T-cell (primary cell): ENCODE data around the gene AHNAK. TPM values are rescaled to one million over a fixed set of nuclear protein-coding genes. Genes with fewer than 3 reads are reported as not detected.

Experiments used
- ATAC-seq, 4 experiments: fragments of 200-7000 bp in 3 of 4; fragments of 150-1000 bp in 1 of 4; cut with Tn5 transposase; replicated peaks in 1 of 4; 1 replicate in 3 of 4; 2 replicates in 1 of 4; pipeline ENCODE4 v1.10.0; 2021; ENCODE audit warnings: moderate library complexity in 3 of 4, mild to moderate bottlenecking in 2 of 4, moderate number of reproducible peaks in 1 of 4
- CTCF ChIA-PET, 2 donors: fragments of 300-600 bp; sonication (Branson Sonifier 250); formaldehyde crosslinking; loops; one replicate each; lab custom pipeline; 2022; ENCODE audit warnings: antibody characterized with exemption in 2 of 2; lab: Charles Lee
- POLR2A ChIA-PET, 2 donors: fragments of 300-600 bp; sonication (Branson Sonifier 250); formaldehyde crosslinking; loops; one replicate each; lab custom pipeline; 2022; ENCODE audit warnings: antibody characterized with exemption in 2 of 2; lab: Charles Lee
- DNase-seq, 35 experiments: peaks; one replicate each; pipeline versions ENCODE4 v3.0.0 to v3.0.0-alpha.2; 2013 to 2023
- H3K27ac ChIP-seq: one replicate; pipeline ENCODE4 v1.5.1; 2013; ENCODE audit warnings: low read length
- H3K27me3 ChIP-seq, 2 experiments: replicated peaks in 1 of 2; 1 replicate in 1 of 2; 2 replicates in 1 of 2; pipeline versions ENCODE4 v1.6.1 to v1.7.0; 2013; ENCODE audit warnings: low read length in 1 of 2, mixed read lengths in 1 of 2; ENCODE audit not compliant: control insufficient read depth in 2 of 2, insufficient read depth in 2 of 2; ENCODE audit errors: extremely low read depth in 1 of 2
- H3K36me3 ChIP-seq, 2 donors: 1 replicate in 1 of 2; 2 replicates in 1 of 2; pipeline versions ENCODE4 v1.6.1 to v1.7.0; 2013; ENCODE audit warnings: low read length in 1 of 2; ENCODE audit not compliant: control insufficient read depth in 2 of 2, insufficient read depth in 1 of 2; ENCODE audit errors: extremely low read depth in 1 of 2
- H3K4me1 ChIP-seq, 2 experiments: 1 replicate in 1 of 2; 2 replicates in 1 of 2; pipeline versions ENCODE4 v1.6.1 to v1.7.0; 2013; ENCODE audit warnings: low read length in 2 of 2, mixed read lengths in 1 of 2; ENCODE audit not compliant: insufficient read depth in 2 of 2, control insufficient read depth in 1 of 2; ENCODE audit errors: extremely low read depth in 1 of 2
- H3K4me3 ChIP-seq, 2 donors: 1 replicate in 1 of 2; 2 replicates in 1 of 2; pipeline versions ENCODE4 v1.5.1 to v1.7.0; 2013; ENCODE audit warnings: mild to moderate bottlenecking in 2 of 2, low read length in 1 of 2, moderate library complexity in 1 of 2; ENCODE audit not compliant: control insufficient read depth in 1 of 2; ENCODE audit errors: extremely low read depth in 1 of 2
- H3K9me3 ChIP-seq: 2 replicates; pipeline ENCODE4 v1.7.0; 2013
- H3K27ac Mint-ChIP-seq, 2 donors: one replicate each; pipeline ENCODE4 v1.8.0; 2020 to 2021; ENCODE audit warnings: mild to moderate bottlenecking in 2 of 2, mixed read lengths in 2 of 2
- H3K27me3 Mint-ChIP-seq, 2 donors: one replicate each; pipeline ENCODE4 v1.8.0; 2021 to 2022; ENCODE audit warnings: mixed read lengths in 2 of 2
- H3K36me3 Mint-ChIP-seq: one replicate; pipeline ENCODE4 v1.8.0; 2021; ENCODE audit warnings: mixed read lengths
- H3K4me1 Mint-ChIP-seq, 3 donors: one replicate each; pipeline ENCODE4 v1.8.0; 2020 to 2022; ENCODE audit warnings: mixed read lengths in 3 of 3, mild to moderate bottlenecking in 1 of 3
- H3K4me3 Mint-ChIP-seq, 3 donors: one replicate each; pipeline ENCODE4 v1.8.0; 2020 to 2022; ENCODE audit warnings: mild to moderate bottlenecking in 3 of 3, mixed read lengths in 3 of 3, moderate library complexity in 3 of 3
- H3K9me3 Mint-ChIP-seq, 3 donors: one replicate each; pipeline ENCODE4 v1.8.0; 2020 to 2022; ENCODE audit warnings: mixed read lengths in 3 of 3
- WGBS: methylation state at CpG from one replicate; pipeline ENCODE4 v1.1.5; 2013; ENCODE audit warnings: missing lambda C conversion rate; ENCODE audit not compliant: insufficient coverage; 5-methylcytosine and 5-hydroxymethylcytosine counted together
- total RNA-seq, 35 experiments: library from RNA in 6 of 35; stranded (reverse) in 6 of 35; fragments of 120-200 nt in 1 of 35; gene quantifications; one replicate each; pipeline versions ENCODE4 v1.2.1 to v1.2.4 and lab custom pipeline; 2013 to 2026

The AHNAK gene
- total RNA-seq, 5 donors from 2014 or later (not counting 1 experiment from before 2014, with no cell fraction given), result 267 to 636 (median 395) TPM

GRCh38 chr11:62418733-62419132, 127.9 kb downstream of the AHNAK start, which contains the start of gene SCGB1A1:
TSS of gene SCGB1A1 (plus strand) at chr11:62419033. CDS start at chr11:62419096, 63 bp downstream.
- no peak for ATAC-seq
- ChIA-PET CTCF (no interaction called here), POLR2A (no interaction called here)
- Histone ChIP-seq H3K27ac (no peak within 1 kb of the TSS), H3K4me3 (no peak within 1 kb of the TSS), H3K9me3 (no peaks in the 10 kb centered on the region), H3K4me1 (no peaks in the 10 kb centered on the region), H3K36me3 (no peaks in the 10 kb centered on the region), H3K27me3 (peaks cover 0 to 3% of the 10 kb centered on the region in 2 experiments)
- Mint-ChIP-seq H3K4me3 (no peak within 1 kb of the TSS), H3K27ac (no peak within 1 kb of the TSS), H3K36me3 (no peaks in the 10 kb centered on the region), H3K27me3 (no peaks in the 10 kb centered on the region), H3K4me1 (no peaks in the 10 kb centered on the region), H3K9me3 (no peaks in the 10 kb centered on the region)
- 68% methylated on average over 4 of the region's 4 CpGs for WGBS
- no peak for DNase-seq

GRCh38 chr11:62418136-62418535, 128.5 kb downstream of the AHNAK start:
- no peaks in the 10 kb centered on the region for H3K9me3 ChIP-seq
- H3K4me1 Mint-ChIP-seq, result no peaks in the 10 kb centered on the region
- no peak overlapping the region for H3K4me3 Mint-ChIP-seq
- ATAC-seq (no peak), DNase-seq (no peak)
- CTCF ChIA-PET, result no interaction called here
- POLR2A ChIA-PET, result no interaction called here
- WGBS, result 83% methylated on average over 4 of the region's 5 CpGs
- no peaks in the 10 kb centered on the region for H3K9me3 Mint-ChIP-seq
- H3K27ac ChIP-seq, result no peak overlapping the region
- peaks cover 0 to 3% of the 10 kb centered on the region in 2 experiments for H3K27me3 ChIP-seq
- no peaks in the 10 kb centered on the region for H3K27me3 Mint-ChIP-seq
- no peak overlapping the region for H3K4me3 ChIP-seq
- no peaks in the 10 kb centered on the region for H3K4me1 ChIP-seq
- H3K36me3 ChIP-seq, result no peaks in the 10 kb centered on the region
- no peak overlapping the region for H3K27ac Mint-ChIP-seq
- H3K36me3 Mint-ChIP-seq, result no peaks in the 10 kb centered on the region

- ChIA-PET CTCF (interaction anchor here in 1 of 2 donors (0.8 kb wide), 1 partner anchor 165 kb away, joined by 3 read pairs; no protein-coding TSS in a partner anchor), POLR2A (no interaction called here)
Observed at GRCh38 chr11:62416596-62416995, 130.0 kb downstream of the AHNAK start.

GRCh38 chr11:62413060-62413696, 133.4 kb downstream of the AHNAK start:
- H3K4me3 Mint-ChIP-seq, result no peak overlapping the region
- CTCF ChIA-PET, result no interaction called here
- WGBS, result 81% methylated on average over 5 of the region's 8 CpGs

More at GRCh38 chr11:62416596-62416995, 130.0 kb downstream of the AHNAK start:
- no peaks in the 10 kb centered on the region for H3K9me3 Mint-ChIP-seq
- no peak overlapping the region for H3K4me3 ChIP-seq
- no peak overlapping the region for H3K4me3 Mint-ChIP-seq
- DNase-seq (no peak), ATAC-seq (no peak)
- H3K9me3 ChIP-seq, result no peaks in the 10 kb centered on the region
- H3K27me3 ChIP-seq, result peaks cover 0 to 5% of the 10 kb centered on the region in 2 experiments
- no peaks in the 10 kb centered on the region for H3K36me3 ChIP-seq
- H3K4me1 ChIP-seq, result no peaks in the 10 kb centered on the region
- WGBS, result 97% methylated on average over 10 of the region's 12 CpGs
- no peaks in the 10 kb centered on the region for H3K27me3 Mint-ChIP-seq
- no peak overlapping the region for H3K27ac ChIP-seq
- no peaks in the 10 kb centered on the region for H3K4me1 Mint-ChIP-seq
- H3K36me3 Mint-ChIP-seq, result no peaks in the 10 kb centered on the region
- no peak overlapping the region for H3K27ac Mint-ChIP-seq

GRCh38 chr11:62411524-62411923, 135.1 kb downstream of the AHNAK start:
- Mint-ChIP-seq H3K27ac (no peak overlapping the region), H3K4me1 (no peaks in the 10 kb centered on the region), H3K27me3 (no peaks in the 10 kb centered on the region), H3K4me3 (no peak overlapping the region), H3K9me3 (no peaks in the 10 kb centered on the region), H3K36me3 (no peaks in the 10 kb centered on the region)
- ChIA-PET POLR2A (no interaction called here), CTCF (interaction anchor here in 1 of 2 donors (0.6 to 0.7 kb wide), 2 partner anchors 17 to 103 kb away, joined by 3 read pairs; no protein-coding TSS in a partner anchor)
- no peaks in the 10 kb centered on the region for H3K36me3 ChIP-seq
- H3K4me1 ChIP-seq, result no peaks in the 10 kb centered on the region
- 78% methylated on average over 3 of the region's 5 CpGs for WGBS
- H3K27me3 ChIP-seq, result peaks cover 0 to 10% of the 10 kb centered on the region in 2 experiments
- no peak for DNase-seq
- no peaks in the 10 kb centered on the region for H3K9me3 ChIP-seq
- ATAC-seq, result no peak
- H3K4me3 ChIP-seq, result no peak overlapping the region
- no peak overlapping the region for H3K27ac ChIP-seq

More at GRCh38 chr11:62413060-62413696, 133.4 kb downstream of the AHNAK start:
- Mint-ChIP-seq H3K36me3 (no peaks in the 10 kb centered on the region), H3K9me3 (no peaks in the 10 kb centered on the region), H3K27ac (no peak overlapping the region), H3K4me1 (no peaks in the 10 kb centered on the region), H3K27me3 (no peaks in the 10 kb centered on the region)
- peaks cover 0 to 10% of the 10 kb centered on the region in 2 experiments for H3K27me3 ChIP-seq
- no peak for ATAC-seq
- DNase-seq, result no peak
- H3K27ac ChIP-seq, result no peak overlapping the region
- H3K36me3 ChIP-seq, result no peaks in the 10 kb centered on the region
- no peaks in the 10 kb centered on the region for H3K4me1 ChIP-seq
- H3K9me3 ChIP-seq, result no peaks in the 10 kb centered on the region
- POLR2A ChIA-PET, result no interaction called here
- H3K4me3 ChIP-seq, result no peak overlapping the region

- no peak for DNase-seq
Observed at GRCh38 chr11:62410972-62411371, 135.6 kb downstream of the AHNAK start.

More at GRCh38 chr11:62410972-62411371, 135.6 kb downstream of the AHNAK start:
- Mint-ChIP-seq H3K27me3 (no peaks in the 10 kb centered on the region), H3K4me1 (no peaks in the 10 kb centered on the region), H3K36me3 (no peaks in the 10 kb centered on the region), H3K9me3 (no peaks in the 10 kb centered on the region), H3K4me3 (no peak overlapping the region), H3K27ac (no peak overlapping the region)
- H3K27me3 ChIP-seq, result peaks cover 0 to 10% of the 10 kb centered on the region in 2 experiments
- H3K27ac ChIP-seq, result no peak overlapping the region
- CTCF ChIA-PET, result interaction anchor here in 1 of 2 donors (0.6 kb wide), 1 partner anchor 18 kb away, joined by 3 read pairs; no protein-coding TSS in a partner anchor
- POLR2A ChIA-PET, result no interaction called here
- H3K36me3 ChIP-seq, result no peaks in the 10 kb centered on the region
- H3K4me3 ChIP-seq, result no peak overlapping the region
- H3K9me3 ChIP-seq, result no peaks in the 10 kb centered on the region
- no peaks in the 10 kb centered on the region for H3K4me1 ChIP-seq
- no peak for ATAC-seq
- 88% methylated on average over 5 of the region's 8 CpGs for WGBS
